Daoy (cell line): Measurements from ENCODE around the gene MRPL33. TPM values are rescaled to one million over a fixed set of nuclear protein-coding genes. Genes with fewer than 3 reads are reported as not detected.

ENCODE experiments used
- DNase-seq: peaks from one replicate; pipeline ENCODE4 v3.0.0-alpha.2; 2015; ENCODE audit warnings: low read depth
- total RNA-seq: library from RNA; depleted of rRNA; stranded (reverse); fragments of >200 nt; shearing (Covaris generic); gene quantifications from 2 replicates; pipeline ENCODE4 v1.2.3, GENCODE V29; 2014

Gene MRPL33
- total RNA-seq, 1 experiment from 2014 or later = 175 TPM

DNA sequence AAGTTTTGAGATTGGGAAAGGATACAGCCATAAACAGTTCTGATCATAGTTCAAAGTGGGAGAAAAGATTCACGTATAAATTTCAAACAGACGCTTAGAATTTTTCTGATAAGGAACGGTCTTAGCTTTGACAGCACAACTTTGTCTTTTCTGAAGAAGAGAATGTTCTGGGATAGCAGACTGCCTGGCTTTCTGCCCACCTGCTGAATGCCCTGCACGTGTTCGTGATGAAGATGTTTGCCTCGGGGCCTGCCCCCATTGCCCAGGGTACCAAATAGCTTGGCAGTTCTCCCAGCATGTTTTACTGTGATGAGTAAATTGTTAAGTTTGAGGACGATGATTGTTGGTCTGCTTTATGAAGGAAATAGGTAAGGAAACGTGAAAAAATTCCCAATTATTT is 4.6 kb downstream of the MRPL33 start:
- DNase-seq = no peak

DNA sequence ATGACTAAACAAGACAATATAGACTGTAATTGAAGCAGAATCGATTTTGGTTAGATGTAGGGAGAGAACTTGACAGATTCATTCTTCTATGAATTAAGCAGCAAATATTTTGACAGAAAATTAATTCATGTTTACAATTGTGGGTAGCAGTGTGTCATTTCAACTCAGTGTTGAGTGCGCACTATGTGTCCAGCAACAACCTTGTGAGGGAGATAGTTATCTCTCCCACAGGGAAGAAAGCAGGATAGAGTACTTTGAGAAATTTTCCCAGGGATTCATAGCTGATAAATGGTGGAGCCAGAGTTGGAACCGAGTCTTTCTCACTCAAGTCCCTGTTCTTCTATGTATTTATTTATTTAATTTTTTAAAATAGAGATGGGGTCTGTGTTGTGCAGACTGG is 5.2 kb downstream of the MRPL33 start:
- no peak for DNase-seq

GRCh38 chr2:27779417-27780055 is 8.0 kb downstream of the MRPL33 start:
- DNase-seq = no peak

DNA sequence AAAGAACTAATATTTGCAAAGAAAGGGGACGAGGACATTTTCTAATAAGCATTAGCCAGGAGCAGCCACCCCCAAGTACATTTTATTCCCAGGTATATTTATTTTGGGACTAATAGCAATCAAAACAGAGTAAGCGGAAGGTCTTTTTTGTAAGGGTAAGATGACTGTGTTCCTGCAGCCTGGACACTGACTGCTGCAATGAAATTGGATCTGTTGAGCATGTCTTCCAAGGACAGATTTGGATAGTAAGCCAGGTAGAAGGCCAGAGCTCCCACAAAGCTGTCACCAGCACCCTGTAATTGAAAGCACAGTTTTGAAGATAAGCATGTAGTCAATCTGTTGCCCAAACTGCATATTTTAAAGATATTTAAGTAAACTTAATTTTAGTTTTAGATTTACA is 10.0 kb downstream of the MRPL33 start:
- DNase-seq = no peak

GRCh38 chr2:27782701-27783100 is 11.2 kb downstream of the MRPL33 start:
- no peak for DNase-seq

GRCh38 chr2:27790796-27791195 is 19.3 kb downstream of the MRPL33 start:
- no peak for DNase-seq

- DNase-seq = peak; percentile 64
Observed at GRCh38 chr2:27792759-27793158, 21.2 kb downstream of the MRPL33 start.

- DNase-seq = no peak
Observed at GRCh38 chr2:27795093-27795834, 23.7 kb downstream of the MRPL33 start.

DNA sequence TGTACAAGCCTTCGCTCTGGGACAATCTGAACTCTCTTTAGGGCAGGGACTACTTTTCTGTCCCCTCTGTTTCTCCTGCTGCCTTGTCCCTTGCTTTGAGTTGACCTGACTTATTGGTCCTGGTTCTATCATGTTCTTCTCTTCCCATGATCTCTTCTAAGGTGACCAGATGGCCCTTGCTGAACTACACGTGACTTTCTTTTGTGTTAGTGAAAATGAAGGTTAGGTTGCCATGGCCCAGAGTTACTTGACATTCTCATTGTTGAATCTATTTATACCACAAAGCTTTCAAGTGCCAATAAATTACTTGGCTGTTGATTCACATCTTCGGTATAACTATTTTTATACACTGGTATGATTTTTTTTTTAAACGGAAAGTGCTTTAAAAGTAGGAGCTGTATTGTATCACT is 24.4 kb downstream of the MRPL33 start:
- DNase-seq = no peak

GRCh38 chr2:27796791-27797765 is 25.6 kb downstream of the MRPL33 start:
- peak; percentile 61 for DNase-seq

DNA sequence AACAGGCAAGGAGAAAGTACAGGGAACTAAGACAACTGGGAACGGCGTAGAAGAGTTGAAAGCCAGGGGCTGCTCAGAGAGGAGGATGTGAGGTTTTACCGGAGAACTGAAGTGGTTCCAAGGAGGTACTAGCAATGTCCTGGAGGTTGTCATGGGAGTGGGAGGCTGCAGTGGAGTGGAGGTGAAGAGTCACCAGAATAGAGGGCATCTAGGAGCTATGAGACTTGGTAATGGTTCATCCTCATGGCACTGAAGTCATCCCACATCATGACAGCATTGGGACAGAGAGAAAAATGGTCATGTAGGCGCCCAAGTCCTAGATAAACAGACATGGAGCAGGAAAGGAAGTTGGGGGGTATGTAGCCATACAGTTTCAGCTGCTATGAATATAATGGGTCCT is 26.3 kb downstream of the MRPL33 start:
- DNase-seq = no peak

DNA sequence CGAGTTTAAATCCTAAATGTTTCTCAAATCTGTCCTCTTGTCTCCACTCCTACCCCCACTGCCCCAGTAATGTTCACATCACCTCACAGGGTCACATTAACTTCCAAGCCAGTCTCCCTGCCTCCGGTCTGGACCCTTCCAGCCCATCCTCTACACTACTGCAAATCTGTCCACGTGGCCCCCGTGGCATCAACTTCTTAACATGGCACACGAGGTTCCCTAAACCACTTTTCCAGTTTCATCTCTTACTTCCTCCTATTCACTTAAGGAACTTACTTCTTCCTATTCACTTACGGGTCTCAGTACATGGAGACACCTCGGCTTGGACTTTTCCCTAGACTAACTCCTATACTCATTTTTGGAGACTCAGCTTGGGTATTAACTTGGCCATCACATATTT is 27.0 kb downstream of the MRPL33 start:
- DNase-seq = no peak

GRCh38 chr2:27798948-27799645 is 27.6 kb downstream of the MRPL33 start:
- peak; percentile 100 for DNase-seq

GRCh38 chr2:27799646-27800010 is 28.1 kb downstream of the MRPL33 start:
- no peak for DNase-seq

DNA sequence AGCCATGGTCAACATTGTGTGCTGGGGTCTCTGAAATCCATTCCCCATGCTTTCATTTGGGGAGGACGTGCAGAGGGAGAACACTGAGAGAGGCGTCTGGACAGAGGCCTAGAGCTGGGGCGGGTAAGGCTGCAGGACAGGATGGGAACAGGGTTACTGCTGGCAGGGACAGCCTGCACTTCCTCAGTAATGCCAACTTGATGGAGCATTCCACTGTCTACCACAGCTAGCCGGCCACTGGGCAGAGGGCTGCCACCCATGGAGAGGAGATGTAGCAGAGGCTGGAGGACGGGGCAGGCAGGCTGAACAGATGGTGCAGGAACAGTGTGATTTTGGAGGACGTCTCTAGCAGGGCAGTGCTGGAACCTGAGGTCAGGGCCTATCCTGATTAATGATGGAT is 29.3 kb downstream of the MRPL33 start:
- DNase-seq = no peak

DNA sequence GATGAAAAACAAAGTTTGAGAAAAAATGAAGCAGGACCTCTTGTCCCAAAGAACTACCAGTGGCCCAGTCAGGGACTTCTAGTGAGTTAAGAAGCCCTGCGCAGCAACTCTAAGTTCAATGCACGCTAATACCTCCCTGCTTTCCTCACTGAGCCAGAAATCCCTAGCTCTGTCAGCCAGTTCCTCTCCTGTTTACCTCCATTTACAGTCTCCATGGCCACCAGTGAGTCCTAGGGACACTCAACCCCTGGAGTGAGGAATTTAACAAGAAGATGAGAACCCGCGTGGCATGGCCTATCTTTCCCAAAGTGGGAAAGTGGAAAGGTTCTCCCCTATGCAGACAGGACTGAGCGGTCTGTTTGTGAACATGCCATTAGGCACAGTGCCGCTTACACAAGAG is 31.0 kb downstream of the MRPL33 start:
- no peak for DNase-seq

- DNase-seq = no peak
Observed at GRCh38 chr2:27803046-27803445, 31.5 kb downstream of the MRPL33 start.

DNA sequence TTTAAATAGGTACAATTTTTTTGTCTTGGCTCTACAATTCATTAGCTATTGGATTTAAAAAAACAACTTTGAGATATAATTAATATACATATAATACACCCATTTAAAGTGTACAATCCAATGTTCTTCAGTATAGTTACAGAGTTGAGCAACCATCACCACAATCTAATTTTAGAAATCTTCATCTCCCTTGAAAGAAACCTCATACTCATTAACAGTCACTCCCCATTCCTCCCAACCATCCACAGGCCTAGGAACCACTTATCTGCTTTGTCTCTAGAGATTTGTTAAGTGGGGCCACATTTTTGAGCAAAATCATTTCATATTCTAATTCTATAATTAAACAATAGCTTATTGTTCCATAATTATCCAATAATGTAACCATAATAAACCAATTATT is 32.6 kb downstream of the MRPL33 start:
- no peak for DNase-seq

GRCh38 chr2:27805180-27805579 is 33.7 kb downstream of the MRPL33 start:
- DNase-seq = no peak

GRCh38 chr2:27806311-27807059 is 35.0 kb downstream of the MRPL33 start:
- DNase-seq = no peak

DNA sequence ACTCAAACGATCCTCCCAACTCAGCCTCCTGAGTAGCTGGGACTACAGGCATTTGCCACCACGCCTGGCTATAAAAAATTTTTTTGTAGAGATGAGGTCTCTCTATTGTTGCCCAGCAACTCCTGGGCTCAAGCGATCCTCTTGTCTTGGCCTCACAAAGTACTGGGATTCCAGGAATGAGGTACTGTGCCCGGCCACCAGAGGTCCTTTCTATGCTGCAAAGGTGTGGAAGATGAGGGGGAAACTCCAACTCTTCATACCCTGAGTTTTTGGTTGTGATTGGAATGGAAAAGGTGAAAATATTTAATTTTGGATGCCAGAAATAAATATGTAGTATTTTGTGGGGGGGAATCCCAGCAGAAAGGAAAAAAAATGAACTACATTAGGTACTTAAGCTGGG is 36.0 kb downstream of the MRPL33 start:
- DNase-seq = peak; percentile 54
